OCI-LY7 (cell line): ENCODE measurements around the gene ALK.

Experiments used
- CTCF ChIP-seq: fragments of 200-600 bp; sonication (generic); conservative IDR thresholded peaks from 2 replicates; pipeline ENCODE4 v1.5.1; 2014; ENCODE audit warnings: mild to moderate bottlenecking, antibody characterized with exemption, low read length, moderate library complexity, mixed read lengths
- EZH2phosphoT487 ChIP-seq: fragments of 200-600 bp; sonication (generic); IDR thresholded peaks from 2 replicates; pipeline ENCODE4 v1.6.1; 2018; ENCODE audit warnings: low read depth, borderline replicate concordance, mild to moderate bottlenecking, mixed run types, antibody characterized with exemption, low read length, moderate library complexity, mixed read lengths

DNA sequence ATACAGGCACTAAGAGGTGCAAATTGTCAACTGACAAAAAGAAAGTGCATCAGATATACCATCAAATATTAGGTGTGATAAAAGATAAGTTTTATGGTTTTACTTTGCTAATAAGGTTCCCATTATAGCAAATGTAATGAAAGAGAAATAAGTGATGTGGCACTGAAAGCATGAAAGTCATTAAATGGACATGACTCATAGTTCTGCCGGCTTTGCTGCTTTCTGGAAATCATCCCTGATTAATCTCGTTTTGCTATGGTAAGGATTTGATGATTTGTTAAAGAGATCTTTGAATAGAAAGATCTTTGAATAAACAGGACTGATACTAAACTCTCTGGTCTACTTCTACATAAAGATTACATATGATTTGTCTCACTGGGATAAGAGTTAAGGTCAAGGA is 733.5 kb downstream of the ALK start:
- no peak for TF ChIP-seq CTCF
- no peak for TF ChIP-seq EZH2phosphoT487
